Measurements from ENCODE around the gene PPP1R14C.

DNA sequence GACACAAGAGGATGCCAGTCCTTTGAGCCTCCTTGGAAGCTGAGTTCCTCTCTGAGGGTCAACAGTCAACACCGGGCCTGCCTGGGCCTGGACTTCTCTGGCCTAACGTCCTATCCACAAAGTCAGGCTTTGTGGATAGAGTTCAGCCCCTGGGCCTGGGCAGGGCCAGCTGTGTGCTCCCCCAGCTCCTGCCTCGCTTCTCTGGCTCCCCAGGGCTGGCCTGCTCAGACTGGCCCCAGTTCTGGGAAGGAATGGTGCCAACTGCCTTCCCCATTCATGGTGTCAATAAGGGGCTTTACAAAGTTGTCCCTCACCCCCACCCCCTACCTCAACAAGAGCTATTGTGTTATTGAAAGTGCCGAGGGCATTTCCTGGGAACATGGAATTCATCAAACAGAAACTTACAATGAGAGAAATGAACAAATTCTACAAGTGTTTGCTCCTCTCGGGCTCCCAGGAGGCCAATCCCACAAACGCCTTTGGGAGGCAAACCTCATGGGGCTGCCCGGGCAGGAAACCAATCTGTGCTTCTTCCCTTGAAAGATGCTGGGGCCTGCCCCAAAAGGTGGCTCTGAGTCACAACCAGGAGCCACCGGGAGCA lies 26.5 kb upstream of the PPP1R14C start:
- TF ChIP-seq, protein P1, sequence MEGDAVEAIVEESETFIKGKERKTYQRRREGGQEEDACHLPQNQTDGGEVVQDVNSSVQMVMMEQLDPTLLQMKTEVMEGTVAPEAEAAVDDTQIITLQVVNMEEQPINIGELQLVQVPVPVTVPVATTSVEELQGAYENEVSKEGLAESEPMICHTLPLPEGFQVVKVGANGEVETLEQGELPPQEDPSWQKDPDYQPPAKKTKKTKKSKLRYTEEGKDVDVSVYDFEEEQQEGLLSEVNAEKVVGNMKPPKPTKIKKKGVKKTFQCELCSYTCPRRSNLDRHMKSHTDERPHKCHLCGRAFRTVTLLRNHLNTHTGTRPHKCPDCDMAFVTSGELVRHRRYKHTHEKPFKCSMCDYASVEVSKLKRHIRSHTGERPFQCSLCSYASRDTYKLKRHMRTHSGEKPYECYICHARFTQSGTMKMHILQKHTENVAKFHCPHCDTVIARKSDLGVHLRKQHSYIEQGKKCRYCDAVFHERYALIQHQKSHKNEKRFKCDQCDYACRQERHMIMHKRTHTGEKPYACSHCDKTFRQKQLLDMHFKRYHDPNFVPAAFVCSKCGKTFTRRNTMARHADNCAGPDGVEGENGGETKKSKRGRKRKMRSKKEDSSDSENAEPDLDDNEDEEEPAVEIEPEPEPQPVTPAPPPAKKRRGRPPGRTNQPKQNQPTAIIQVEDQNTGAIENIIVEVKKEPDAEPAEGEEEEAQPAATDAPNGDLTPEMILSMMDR (IDR thresholded peaks at IDR 0.05; ENCODE audit: low read depth, low read length), result no peak
- no peak for TF ChIP-seq EZH2phosphoT487 (IDR thresholded peaks at IDR 0.05; ENCODE audit: low read depth)

All from OCI-LY3 (cell line).